ENCODE results near the gene SH3RF3. TPM values are rescaled to one million over a fixed set of nuclear protein-coding genes. Genes with fewer than 3 reads are reported as not detected.

The SH3RF3 gene
- total RNA-seq, 1 experiment from 2014 or later: 1.0 TPM

DNA sequence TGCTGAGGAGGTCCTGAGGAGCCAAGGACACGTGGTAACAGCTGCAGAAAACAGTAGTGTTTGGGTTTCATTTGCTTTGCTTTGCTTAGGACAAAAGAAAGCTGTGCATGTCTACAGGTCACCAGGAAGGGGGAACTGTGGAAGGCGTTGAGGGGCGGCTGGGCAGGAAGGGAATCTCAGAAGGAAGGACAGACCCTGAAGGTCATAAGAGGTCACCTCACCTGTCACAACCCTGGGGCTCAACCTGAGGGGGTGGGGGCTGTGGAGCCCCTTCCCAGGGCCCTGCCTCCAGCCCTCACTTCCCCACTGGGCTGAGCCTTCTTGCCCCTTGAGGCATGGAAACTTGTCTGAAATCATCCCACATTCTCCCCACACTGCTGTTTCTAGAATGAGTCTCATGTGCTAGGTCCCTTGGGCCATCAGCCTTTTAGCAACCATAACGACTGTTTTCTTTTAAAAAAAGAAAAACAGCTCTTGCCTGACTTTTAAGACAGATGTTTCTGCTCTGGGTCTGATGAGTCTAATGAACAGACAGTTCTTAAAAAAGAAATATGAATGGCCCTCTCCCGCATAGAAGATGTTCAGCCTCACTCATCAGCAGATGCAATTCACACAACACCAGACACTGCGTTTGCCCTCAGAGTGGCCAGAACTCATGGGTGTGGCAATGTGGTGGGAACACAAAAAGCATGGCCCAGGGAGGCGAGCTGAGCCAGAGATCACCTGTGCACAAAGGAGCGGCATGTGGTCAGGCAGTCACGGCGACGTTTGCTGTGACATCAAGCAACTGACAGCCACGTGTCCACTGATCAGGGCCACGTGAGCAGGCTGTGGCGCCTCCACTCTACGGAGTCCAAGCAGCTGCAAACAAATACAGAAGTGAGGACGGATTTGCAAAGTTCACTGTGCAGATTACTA, 400.8 kb downstream of the SH3RF3 start:
- no peak overlapping the region for H3K4me3 Mint-ChIP-seq
- ATAC-seq (no peak), DNase-seq (ENCODE audit: low spot score) (no peak)
- no peaks in the 10 kb centered on the region; the same call in 1 of the 2 replicates for H3K4me1 Mint-ChIP-seq
- H3K36me3 Mint-ChIP-seq: no peaks in the 10 kb centered on the region
- no peaks in the 10 kb centered on the region for H3K9me3 Mint-ChIP-seq
- H3K27me3 Mint-ChIP-seq (ENCODE audit: low read depth): no peaks in the 10 kb centered on the region
- H3K27ac Mint-ChIP-seq: no peak overlapping the region
- TF ChIP-seq GABPB1 (CRISPR knock-in tag; IDR thresholded peaks at IDR 0.05): 0 out of 2 replicates have a peak, but pooled peaks have one; percentile 28
- TF ChIP-seq RELA (CRISPR knock-in tag; IDR thresholded peaks at IDR 0.05; ENCODE audit: borderline replicate concordance): no peak
- TF ChIP-seq, protein P1, sequence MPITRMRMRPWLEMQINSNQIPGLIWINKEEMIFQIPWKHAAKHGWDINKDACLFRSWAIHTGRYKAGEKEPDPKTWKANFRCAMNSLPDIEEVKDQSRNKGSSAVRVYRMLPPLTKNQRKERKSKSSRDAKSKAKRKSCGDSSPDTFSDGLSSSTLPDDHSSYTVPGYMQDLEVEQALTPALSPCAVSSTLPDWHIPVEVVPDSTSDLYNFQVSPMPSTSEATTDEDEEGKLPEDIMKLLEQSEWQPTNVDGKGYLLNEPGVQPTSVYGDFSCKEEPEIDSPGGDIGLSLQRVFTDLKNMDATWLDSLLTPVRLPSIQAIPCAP (CRISPR knock-in tag; IDR thresholded peaks at IDR 0.05): no peak
- TF ChIP-seq NR2C2 (CRISPR knock-in tag; IDR thresholded peaks at IDR 0.05): no peak
- no peak for TF ChIP-seq STAT6 (CRISPR knock-in tag; conservative IDR thresholded peaks at IDR 0.05; ENCODE audit: low read depth)
- no peak for TF ChIP-seq ZNF671 (CRISPR knock-in tag; IDR thresholded peaks at IDR 0.05)
- no peak for TF ChIP-seq HMGA2 (CRISPR knock-in tag; IDR thresholded peaks at IDR 0.05)
- no peak for TF ChIP-seq GRHL2 (CRISPR knock-in tag; IDR thresholded peaks at IDR 0.05; ENCODE audit: insufficient replicate concordance, severe bottlenecking)
- CTCF ChIA-PET: no interaction called here
- POLR2A ChIA-PET: no interaction called here

- ChIA-PET CTCF (no interaction called here), POLR2A (no interaction called here)
- DNase-seq (ENCODE audit: low spot score): no peak
- Mint-ChIP-seq H3K36me3 (peaks cover 4% of the 10 kb centered on the region), H3K4me1 (peaks cover 5% of the 10 kb centered on the region), H3K9me3 (peaks cover 5% of the 10 kb centered on the region), H3K27me3 (ENCODE audit: low read depth) (no peaks in the 10 kb centered on the region), H3K27ac (no peak overlapping the region), H3K4me3 (no peak overlapping the region)
- ATAC-seq: no peak
- TF ChIP-seq PRRX2 (CRISPR knock-in tag; IDR thresholded peaks at IDR 0.05) (no peak), TCF7 (CRISPR knock-in tag; IDR thresholded peaks at IDR 0.05; ENCODE audit: low read depth) (no peak), E2F1 (CRISPR knock-in tag; IDR thresholded peaks at IDR 0.05) (no peak), GRHL2 (CRISPR knock-in tag; IDR thresholded peaks at IDR 0.05; ENCODE audit: insufficient replicate concordance, severe bottlenecking) (no peak), NR3C1 (CRISPR knock-in tag; conservative IDR thresholded peaks at IDR 0.05; ENCODE audit: low read depth) (no peak), CREM (CRISPR knock-in tag; IDR thresholded peaks at IDR 0.05) (no peak), ELF4 (CRISPR knock-in tag; IDR thresholded peaks at IDR 0.05; ENCODE audit: low read depth) (no peak), HMGXB4 (CRISPR knock-in tag; IDR thresholded peaks at IDR 0.05) (no peak), USF2 (CRISPR knock-in tag; IDR thresholded peaks at IDR 0.05) (no peak), ETV6 (CRISPR knock-in tag; IDR thresholded peaks at IDR 0.05) (no peak), ZNF317 (CRISPR knock-in tag; IDR thresholded peaks at IDR 0.05; ENCODE audit: borderline replicate concordance, low read depth) (no peak), KAT7 (CRISPR knock-in tag; IDR thresholded peaks at IDR 0.05; ENCODE audit: borderline replicate concordance) (no peak)
- TF ChIP-seq, protein P2, sequence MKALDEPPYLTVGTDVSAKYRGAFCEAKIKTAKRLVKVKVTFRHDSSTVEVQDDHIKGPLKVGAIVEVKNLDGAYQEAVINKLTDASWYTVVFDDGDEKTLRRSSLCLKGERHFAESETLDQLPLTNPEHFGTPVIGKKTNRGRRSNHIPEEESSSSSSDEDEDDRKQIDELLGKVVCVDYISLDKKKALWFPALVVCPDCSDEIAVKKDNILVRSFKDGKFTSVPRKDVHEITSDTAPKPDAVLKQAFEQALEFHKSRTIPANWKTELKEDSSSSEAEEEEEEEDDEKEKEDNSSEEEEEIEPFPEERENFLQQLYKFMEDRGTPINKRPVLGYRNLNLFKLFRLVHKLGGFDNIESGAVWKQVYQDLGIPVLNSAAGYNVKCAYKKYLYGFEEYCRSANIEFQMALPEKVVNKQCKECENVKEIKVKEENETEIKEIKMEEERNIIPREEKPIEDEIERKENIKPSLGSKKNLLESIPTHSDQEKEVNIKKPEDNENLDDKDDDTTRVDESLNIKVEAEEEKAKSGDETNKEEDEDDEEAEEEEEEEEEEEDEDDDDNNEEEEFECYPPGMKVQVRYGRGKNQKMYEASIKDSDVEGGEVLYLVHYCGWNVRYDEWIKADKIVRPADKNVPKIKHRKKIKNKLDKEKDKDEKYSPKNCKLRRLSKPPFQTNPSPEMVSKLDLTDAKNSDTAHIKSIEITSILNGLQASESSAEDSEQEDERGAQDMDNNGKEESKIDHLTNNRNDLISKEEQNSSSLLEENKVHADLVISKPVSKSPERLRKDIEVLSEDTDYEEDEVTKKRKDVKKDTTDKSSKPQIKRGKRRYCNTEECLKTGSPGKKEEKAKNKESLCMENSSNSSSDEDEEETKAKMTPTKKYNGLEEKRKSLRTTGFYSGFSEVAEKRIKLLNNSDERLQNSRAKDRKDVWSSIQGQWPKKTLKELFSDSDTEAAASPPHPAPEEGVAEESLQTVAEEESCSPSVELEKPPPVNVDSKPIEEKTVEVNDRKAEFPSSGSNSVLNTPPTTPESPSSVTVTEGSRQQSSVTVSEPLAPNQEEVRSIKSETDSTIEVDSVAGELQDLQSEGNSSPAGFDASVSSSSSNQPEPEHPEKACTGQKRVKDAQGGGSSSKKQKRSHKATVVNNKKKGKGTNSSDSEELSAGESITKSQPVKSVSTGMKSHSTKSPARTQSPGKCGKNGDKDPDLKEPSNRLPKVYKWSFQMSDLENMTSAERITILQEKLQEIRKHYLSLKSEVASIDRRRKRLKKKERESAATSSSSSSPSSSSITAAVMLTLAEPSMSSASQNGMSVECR (CRISPR knock-in tag; IDR thresholded peaks at IDR 0.05; ENCODE audit: borderline replicate concordance): no peak
- TF ChIP-seq, protein P3, sequence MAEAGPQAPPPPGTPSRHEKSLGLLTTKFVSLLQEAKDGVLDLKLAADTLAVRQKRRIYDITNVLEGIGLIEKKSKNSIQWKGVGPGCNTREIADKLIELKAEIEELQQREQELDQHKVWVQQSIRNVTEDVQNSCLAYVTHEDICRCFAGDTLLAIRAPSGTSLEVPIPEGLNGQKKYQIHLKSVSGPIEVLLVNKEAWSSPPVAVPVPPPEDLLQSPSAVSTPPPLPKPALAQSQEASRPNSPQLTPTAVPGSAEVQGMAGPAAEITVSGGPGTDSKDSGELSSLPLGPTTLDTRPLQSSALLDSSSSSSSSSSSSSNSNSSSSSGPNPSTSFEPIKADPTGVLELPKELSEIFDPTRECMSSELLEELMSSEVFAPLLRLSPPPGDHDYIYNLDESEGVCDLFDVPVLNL (CRISPR knock-in tag; IDR thresholded peaks at IDR 0.05; ENCODE audit: borderline replicate concordance, low read depth): no peak
Measured at GRCh38 chr2:109530712-109531111, 401.7 kb downstream of the SH3RF3 start.

Data from WTC11 (cell line).